Progenitor cell of endocrine pancreas (in vitro differentiated cells): Measurements from ENCODE around the gene JAG1. TPM values are rescaled to one million over a fixed set of nuclear protein-coding genes. Genes with fewer than 3 reads are reported as not detected.
A peak's percentile ranks its signal among the peaks of the same experiment; 100 is the strongest.

Experiments used
- DNase-seq: peaks from one replicate; pipeline ENCODE4 v3.0.0; 2021; ENCODE audit warnings: low spot score; ENCODE audit not compliant: unreplicated experiment
- H3K27ac Mint-ChIP-seq: 2 replicates; pipeline ENCODE4 v1.8.0; 2021; ENCODE audit warnings: mild to moderate bottlenecking, moderate library complexity, mixed read lengths
- H3K27me3 Mint-ChIP-seq: 2 replicates; pipeline ENCODE4 v1.8.0; 2021; ENCODE audit warnings: mixed read lengths
- H3K36me3 Mint-ChIP-seq: 2 replicates; pipeline ENCODE4 v1.8.0; 2022; ENCODE audit warnings: mixed read lengths; ENCODE audit not compliant: insufficient read depth
- H3K4me1 Mint-ChIP-seq: 2 replicates; pipeline ENCODE4 v1.8.0; 2021; ENCODE audit warnings: low read depth, mixed read lengths
- H3K4me3 Mint-ChIP-seq: 2 replicates; pipeline ENCODE4 v1.8.0; 2021; ENCODE audit warnings: low read depth, mild to moderate bottlenecking, moderate library complexity, mixed read lengths
- H3K9me3 Mint-ChIP-seq: 2 replicates; pipeline ENCODE4 v1.8.0; 2021; ENCODE audit warnings: low read depth, mixed read lengths
- CTCF ChIP-seq: fragments of 200-600 bp; sonication (generic); IDR thresholded peaks from one replicate; pipeline ENCODE4 v1.5.0; 2021; ENCODE audit warnings: antibody characterized with exemption, mild to moderate bottlenecking; ENCODE audit not compliant: unreplicated experiment
- total RNA-seq: library from RNA; stranded (reverse); gene quantifications from 2 replicates; pipeline ENCODE4 v1.2.1, GENCODE V29; 2021

JAG1 gene
- total RNA-seq, 1 donor from 2014 or later, result 277 TPM

GRCh38 chr20:10711903-10712451 lies 38.2 kb upstream of the JAG1 start:
- Mint-ChIP-seq H3K27me3 (no peaks in the 10 kb centered on the region), H3K9me3 (no peaks in the 10 kb centered on the region), H3K4me3 (peak overlapping the region; percentile 4), H3K36me3 (no peaks in the 10 kb centered on the region), H3K4me1 (peaks cover 46% of the 10 kb centered on the region), H3K27ac (peak overlapping the region; percentile 19)
- DNase-seq, result no peak
- TF ChIP-seq CTCF, result no peak

GRCh38 chr20:10710991-10711775 lies 37.4 kb upstream of the JAG1 start:
- Mint-ChIP-seq H3K27ac (peak overlapping the region; percentile 19), H3K27me3 (no peaks in the 10 kb centered on the region), H3K4me3 (no peak overlapping the region), H3K4me1 (peaks cover 41% of the 10 kb centered on the region), H3K36me3 (no peaks in the 10 kb centered on the region), H3K9me3 (no peaks in the 10 kb centered on the region)
- no peak for TF ChIP-seq CTCF
- no peak for DNase-seq

- no peak for DNase-seq
- H3K36me3 Mint-ChIP-seq, result no peaks in the 10 kb centered on the region
- TF ChIP-seq CTCF, result no peak
- H3K27ac Mint-ChIP-seq, result no peak overlapping the region
- H3K4me1 Mint-ChIP-seq, result peaks cover 39% of the 10 kb centered on the region
- no peaks in the 10 kb centered on the region for H3K27me3 Mint-ChIP-seq
- H3K4me3 Mint-ChIP-seq, result no peak overlapping the region
- H3K9me3 Mint-ChIP-seq, result no peaks in the 10 kb centered on the region
Observed at GRCh38 chr20:10709916-10710315, 36.1 kb upstream of the JAG1 start.

- Mint-ChIP-seq H3K4me3 (no peak overlapping the region), H3K4me1 (peaks cover 33% of the 10 kb centered on the region)
Observed at GRCh38 chr20:10708351-10709185, 34.8 kb upstream of the JAG1 start.

More at GRCh38 chr20:10708351-10709185, 34.8 kb upstream of the JAG1 start:
- TF ChIP-seq CTCF, result no peak
- Mint-ChIP-seq H3K27me3 (no peaks in the 10 kb centered on the region), H3K27ac (no peak overlapping the region), H3K36me3 (peaks cover 1% of the 10 kb centered on the region), H3K9me3 (no peaks in the 10 kb centered on the region)
- no peak for DNase-seq
